ENCODE results near the gene KLHDC1. TPM values are rescaled to one million over a fixed set of nuclear protein-coding genes. Genes with fewer than 3 reads are reported as not detected.
"Not testable (repeated sequence)": the region's sequence is repeated elsewhere in the genome, so short reads cannot be mapped to it uniquely, and the experiment has no call there.

Gene KLHDC1
- total RNA-seq, 4 donors from 2014 or later = 6.6 to 20.3 (median 16.1) TPM

- no peak for DNase-seq (ENCODE audit: low spot score in 2 of 2)
- Histone ChIP-seq H3K27ac (no peak overlapping the region), H3K9me3 (no peaks in the 10 kb centered on the region), H3K27me3 (no peaks in the 10 kb centered on the region), H3K4me3 (no peak overlapping the region), H3K36me3 (peaks cover 0 to 64% (median 0%) of the 10 kb centered on the region in 3 donors), H3K4me1 (peaks cover 0 to 28% (median 20%) of the 10 kb centered on the region in 4 donors)
- 91 to 97% methylated on average over 1 of the region's 1 CpG for WGBS, 2 donors
- TF ChIP-seq EP300 (IDR thresholded peaks at IDR 0.05) (no peak), POLR2A (IDR thresholded peaks at IDR 0.05) (no peak)
- TF ChIP-seq, protein P1, sequence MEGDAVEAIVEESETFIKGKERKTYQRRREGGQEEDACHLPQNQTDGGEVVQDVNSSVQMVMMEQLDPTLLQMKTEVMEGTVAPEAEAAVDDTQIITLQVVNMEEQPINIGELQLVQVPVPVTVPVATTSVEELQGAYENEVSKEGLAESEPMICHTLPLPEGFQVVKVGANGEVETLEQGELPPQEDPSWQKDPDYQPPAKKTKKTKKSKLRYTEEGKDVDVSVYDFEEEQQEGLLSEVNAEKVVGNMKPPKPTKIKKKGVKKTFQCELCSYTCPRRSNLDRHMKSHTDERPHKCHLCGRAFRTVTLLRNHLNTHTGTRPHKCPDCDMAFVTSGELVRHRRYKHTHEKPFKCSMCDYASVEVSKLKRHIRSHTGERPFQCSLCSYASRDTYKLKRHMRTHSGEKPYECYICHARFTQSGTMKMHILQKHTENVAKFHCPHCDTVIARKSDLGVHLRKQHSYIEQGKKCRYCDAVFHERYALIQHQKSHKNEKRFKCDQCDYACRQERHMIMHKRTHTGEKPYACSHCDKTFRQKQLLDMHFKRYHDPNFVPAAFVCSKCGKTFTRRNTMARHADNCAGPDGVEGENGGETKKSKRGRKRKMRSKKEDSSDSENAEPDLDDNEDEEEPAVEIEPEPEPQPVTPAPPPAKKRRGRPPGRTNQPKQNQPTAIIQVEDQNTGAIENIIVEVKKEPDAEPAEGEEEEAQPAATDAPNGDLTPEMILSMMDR (IDR thresholded peaks at IDR 0.05) = no peak
Measured at GRCh38 chr14:49774106-49774505, 81.2 kb downstream of the KLHDC1 start.

DNA sequence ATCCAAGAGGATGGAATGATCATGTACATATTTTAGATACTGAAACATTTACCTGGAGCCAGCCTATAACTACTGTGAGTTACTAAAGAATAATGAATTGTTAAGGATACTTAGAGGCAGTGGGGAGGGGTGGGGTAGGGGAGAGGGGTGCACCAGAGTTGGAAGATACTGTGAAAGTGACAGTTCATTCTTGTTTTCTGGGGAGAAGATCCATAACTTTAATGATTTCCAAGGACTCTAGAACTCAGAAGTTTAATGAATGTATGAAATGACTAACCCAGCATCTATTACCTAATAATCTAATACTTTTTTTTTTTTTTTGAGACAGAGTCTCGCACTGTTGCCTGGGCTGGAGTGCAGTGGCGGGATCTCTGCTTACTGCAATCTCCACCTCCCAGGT, 85.5 kb downstream of the KLHDC1 start:
- TF ChIP-seq, protein P1 (IDR thresholded peaks at IDR 0.05) = no peak
- TF ChIP-seq POLR2A (IDR thresholded peaks at IDR 0.05) = no peak
- TF ChIP-seq EP300 (IDR thresholded peaks at IDR 0.05) = no peak
- peaks cover 4 to 94% (median 5%) of the 10 kb centered on the region in 3 donors for H3K36me3 ChIP-seq

GRCh38 chr14:49781040-49781439, 88.1 kb downstream of the KLHDC1 start:
- H3K36me3 ChIP-seq = peaks cover 4 to 99% (median 5%) of the 10 kb centered on the region in 3 donors
- WGBS, 2 donors = 93 to 96% methylated on average over 7 of the region's 7 CpGs
- not testable (repeated sequence) for DNase-seq (ENCODE audit: low spot score in 2 of 2); H3K4me3 ChIP-seq; H3K9me3 ChIP-seq; H3K27ac ChIP-seq; H3K4me1 ChIP-seq; H3K27me3 ChIP-seq

More for the DNA sequence above, 85.5 kb downstream of the KLHDC1 start:
- H3K27ac ChIP-seq = no peak overlapping the region
- 94 to 100% methylated on average over 2 of the region's 2 CpGs for WGBS, 2 donors
- no peaks in the 10 kb centered on the region for H3K4me1 ChIP-seq
- H3K27me3 ChIP-seq = no peaks in the 10 kb centered on the region
- no peak overlapping the region for H3K4me3 ChIP-seq
- DNase-seq (ENCODE audit: low spot score in 2 of 2) = no peak
- no peaks in the 10 kb centered on the region for H3K9me3 ChIP-seq

DNA sequence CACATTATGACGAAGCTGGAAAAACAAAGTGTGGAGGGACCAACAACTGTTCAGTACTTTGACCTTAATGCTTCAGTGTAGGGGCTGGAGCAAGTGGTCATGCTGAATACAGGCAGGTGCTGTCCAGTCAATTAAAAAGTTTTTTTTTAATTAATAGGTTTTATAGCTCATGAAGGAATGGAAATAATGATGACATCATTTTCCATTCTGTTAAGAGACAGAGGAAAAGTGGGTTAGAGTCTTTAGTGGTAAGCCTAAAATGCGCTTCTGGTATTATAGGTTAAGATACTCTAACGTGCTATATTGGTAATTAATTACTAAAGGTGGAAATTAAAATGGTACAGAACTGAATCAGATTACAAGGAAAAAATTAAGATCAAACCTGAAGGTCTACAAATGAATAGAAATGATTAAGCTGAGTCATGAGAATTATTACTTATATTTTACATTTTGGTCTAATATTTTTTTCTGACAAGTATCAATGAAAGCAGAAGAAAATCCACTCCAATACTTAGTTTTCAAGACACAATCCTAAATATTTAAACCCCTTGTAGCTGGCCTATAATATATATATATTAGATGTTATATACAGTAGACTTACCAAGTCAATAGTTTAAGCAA, 90.6 kb downstream of the KLHDC1 start:
- Histone ChIP-seq H3K27me3 (no peaks in the 10 kb centered on the region), H3K9me3 (no peaks in the 10 kb centered on the region), H3K4me1 (no peaks in the 10 kb centered on the region), H3K4me3 (no peak overlapping the region), H3K27ac (no peak overlapping the region), H3K36me3 (peaks cover 4 to 99% (median 11%) of the 10 kb centered on the region in 3 donors)
- WGBS, 2 donors = 82 to 84% methylated on average over 3 of the region's 3 CpGs
- TF ChIP-seq EP300 (IDR thresholded peaks at IDR 0.05) (no peak), POLR2A (IDR thresholded peaks at IDR 0.05) (no peak)
- TF ChIP-seq, protein P1 (IDR thresholded peaks at IDR 0.05) = no peak
- DNase-seq (ENCODE audit: low spot score in 2 of 2) = no peak

DNA sequence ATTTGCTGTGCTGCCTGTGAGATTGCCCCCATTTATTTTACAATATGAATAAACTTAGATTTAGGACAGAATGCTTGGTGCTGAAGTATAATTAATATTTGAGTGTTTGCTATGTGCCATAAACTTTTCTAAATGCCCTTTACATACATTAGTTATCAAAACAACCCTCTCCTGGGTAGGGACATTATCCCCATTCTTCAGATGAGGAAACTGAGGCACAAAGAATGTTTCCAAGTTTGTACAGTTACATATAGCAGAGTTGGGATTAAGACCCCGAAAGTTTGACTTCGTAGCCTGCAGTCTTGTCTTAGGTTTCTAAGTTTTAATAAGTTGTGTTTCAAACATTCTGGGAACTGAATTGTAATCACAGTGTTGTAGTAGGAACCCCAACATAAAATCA, 93.4 kb downstream of the KLHDC1 start:
- Histone ChIP-seq H3K27me3 (no peaks in the 10 kb centered on the region), H3K4me1 (no peaks in the 10 kb centered on the region), H3K36me3 (peaks cover 4 to 99% (median 11%) of the 10 kb centered on the region in 3 donors), H3K9me3 (no peaks in the 10 kb centered on the region), H3K27ac (no peak overlapping the region), H3K4me3 (no peak overlapping the region)
- no peak for TF ChIP-seq EP300 (IDR thresholded peaks at IDR 0.05)
- no peak for TF ChIP-seq POLR2A (IDR thresholded peaks at IDR 0.05)
- TF ChIP-seq, protein P1 (IDR thresholded peaks at IDR 0.05) = no peak
- 94 to 98% methylated on average over 2 of the region's 2 CpGs for WGBS, 2 donors
- DNase-seq (ENCODE audit: low spot score in 2 of 2) = no peak

Measured in tibial nerve (tissue), 4 donors.